Breast epithelium (tissue), 4 donors: ENCODE measurements around the gene FSD2. TPM values are rescaled to one million over a fixed set of nuclear protein-coding genes. Genes with fewer than 3 reads are reported as not detected.
"Not testable (repeated sequence)": the region's sequence is repeated elsewhere in the genome, so short reads cannot be mapped to it uniquely, and the experiment has no call there.

ENCODE experiments used
- DNase-seq, 2 donors: peaks; one replicate each; pipeline ENCODE4 v3.0.0-alpha.2; 2019; ENCODE audit warnings: low spot score in 2 of 2
- H3K27ac ChIP-seq, 2 donors: fragments of 200-600 bp; sonication (generic) in 1 of 2; one replicate each; pipeline ENCODE4 v1.5.1; 2016 to 2019; ENCODE audit warnings: mild to moderate bottlenecking in 1 of 2
- H3K27me3 ChIP-seq, 2 donors: fragments of 200-600 bp; sonication (generic) in 1 of 2; one replicate each; pipeline versions ENCODE4 v1.5.1 to v1.6.0; 2017 to 2019; ENCODE audit warnings: control low read depth in 1 of 2, mild to moderate bottlenecking in 1 of 2
- H3K36me3 ChIP-seq: fragments of 200-600 bp; one replicate; pipeline ENCODE4 v1.5.1; 2019
- H3K4me1 ChIP-seq, 2 donors: fragments of 200-600 bp; sonication (generic); one replicate each; pipeline ENCODE4 v1.5.1; 2016 to 2019; ENCODE audit warnings: control low read depth in 1 of 2
- H3K4me3 ChIP-seq, 3 donors: fragments of 200-600 bp; sonication (generic); 1 replicate in 2 of 3; 2 replicates in 1 of 3; pipeline ENCODE4 v1.5.1; 2016 to 2019; ENCODE audit warnings: mild to moderate bottlenecking in 3 of 3, moderate library complexity in 2 of 3
- H3K9me3 ChIP-seq, 2 donors: fragments of 200-600 bp; sonication (generic) in 1 of 2; one replicate each; pipeline ENCODE4 v1.5.1; 2016 to 2019; ENCODE audit warnings: control low read depth in 1 of 2
- POLR2A ChIP-seq: fragments of 450-650 bp; IDR thresholded peaks from one replicate; pipeline ENCODE4 v1.6.1; 2016; ENCODE audit warnings: antibody characterized with exemption, mild to moderate bottlenecking, moderate library complexity
- POLR2AphosphoS5 ChIP-seq, 3 donors: sonication (generic); formaldehyde crosslinking; IDR thresholded peaks; one replicate each; pipeline ENCODE4 v1.6.1; 2017; ENCODE audit warnings: antibody characterized with exemption in 3 of 3
- intact Hi-C: fragments of 100-400 bp; cut with DNase I; formaldehyde crosslinking; loops from one replicate; pipeline ENCODE4 v1.15.1; 2023; ENCODE audit warnings: low total_unique reads
- total RNA-seq, 3 donors: library from RNA; depleted of rRNA; stranded (reverse); fragments of >200 nt; gene quantifications; one replicate each; pipeline ENCODE4 v1.1.0, GENCODE V29; 2016
- TF ChIP-seq, protein P1 (sequence below), 3 donors: fragments of 450-650 bp; IDR thresholded peaks; one replicate each; pipeline ENCODE4 v1.5.1; 2016 to 2017; ENCODE audit warnings: antibody characterized with exemption in 3 of 3, mild to moderate bottlenecking in 3 of 3, moderate library complexity in 3 of 3

Gene FSD2
- total RNA-seq, 3 donors from 2014 or later, result under 0.01 to 1.6 TPM; not detected in 1

GRCh38 chr15:82767163-82767829 is 38.6 kb downstream of the FSD2 start:
- TF ChIP-seq, protein P1, sequence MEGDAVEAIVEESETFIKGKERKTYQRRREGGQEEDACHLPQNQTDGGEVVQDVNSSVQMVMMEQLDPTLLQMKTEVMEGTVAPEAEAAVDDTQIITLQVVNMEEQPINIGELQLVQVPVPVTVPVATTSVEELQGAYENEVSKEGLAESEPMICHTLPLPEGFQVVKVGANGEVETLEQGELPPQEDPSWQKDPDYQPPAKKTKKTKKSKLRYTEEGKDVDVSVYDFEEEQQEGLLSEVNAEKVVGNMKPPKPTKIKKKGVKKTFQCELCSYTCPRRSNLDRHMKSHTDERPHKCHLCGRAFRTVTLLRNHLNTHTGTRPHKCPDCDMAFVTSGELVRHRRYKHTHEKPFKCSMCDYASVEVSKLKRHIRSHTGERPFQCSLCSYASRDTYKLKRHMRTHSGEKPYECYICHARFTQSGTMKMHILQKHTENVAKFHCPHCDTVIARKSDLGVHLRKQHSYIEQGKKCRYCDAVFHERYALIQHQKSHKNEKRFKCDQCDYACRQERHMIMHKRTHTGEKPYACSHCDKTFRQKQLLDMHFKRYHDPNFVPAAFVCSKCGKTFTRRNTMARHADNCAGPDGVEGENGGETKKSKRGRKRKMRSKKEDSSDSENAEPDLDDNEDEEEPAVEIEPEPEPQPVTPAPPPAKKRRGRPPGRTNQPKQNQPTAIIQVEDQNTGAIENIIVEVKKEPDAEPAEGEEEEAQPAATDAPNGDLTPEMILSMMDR (IDR thresholded peaks at IDR 0.05), result no peak
- TF ChIP-seq POLR2A (no peak), POLR2AphosphoS5 (IDR thresholded peaks at IDR 0.05) (no peak)
- intact Hi-C loops, result no loop called here
- H3K4me1 ChIP-seq, result no peaks in the 10 kb centered on the region

GRCh38 chr15:82766201-82766600 is 39.7 kb downstream of the FSD2 start:
- H3K4me3 ChIP-seq, DNase-seq, H3K27ac ChIP-seq, H3K4me1 ChIP-seq, H3K27me3 ChIP-seq, intact Hi-C loops, H3K9me3 ChIP-seq, H3K36me3 ChIP-seq: not testable (repeated sequence)

More at GRCh38 chr15:82767163-82767829, 38.6 kb downstream of the FSD2 start:
- Histone ChIP-seq H3K27ac (no peak overlapping the region), H3K4me3 (no peak overlapping the region), H3K9me3 (no peaks in the 10 kb centered on the region), H3K27me3 (no peaks in the 10 kb centered on the region), H3K36me3 (no peaks in the 10 kb centered on the region)
- DNase-seq, result no peak

DNA sequence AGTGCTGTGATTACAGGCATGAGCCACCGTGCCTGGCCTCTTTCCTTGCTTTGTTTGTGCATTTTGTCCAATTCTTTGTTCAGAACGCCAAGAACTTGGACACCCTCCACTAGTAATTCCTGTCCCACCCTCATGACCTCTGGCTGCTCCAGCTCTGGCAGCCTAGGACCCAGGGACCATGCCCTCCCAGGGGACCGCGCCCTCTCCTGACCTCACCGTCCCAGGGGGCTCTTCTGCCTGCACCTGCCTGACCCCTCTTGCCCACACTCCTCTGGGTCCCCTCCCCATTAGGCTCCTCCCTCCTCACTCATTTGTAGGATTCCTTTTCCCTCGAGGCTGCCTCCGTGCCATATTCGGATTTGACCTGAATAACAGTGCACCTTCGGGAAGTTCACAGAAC is 41.1 kb downstream of the FSD2 start:
- no peak for DNase-seq
- Histone ChIP-seq H3K4me3 (no peak overlapping the region), H3K4me1 (no peaks in the 10 kb centered on the region), H3K36me3 (no peaks in the 10 kb centered on the region), H3K27me3 (no peaks in the 10 kb centered on the region), H3K27ac (no peak overlapping the region), H3K9me3 (no peaks in the 10 kb centered on the region)
- TF ChIP-seq POLR2A, result no peak
- no peak for TF ChIP-seq POLR2AphosphoS5 (IDR thresholded peaks at IDR 0.05)
- intact Hi-C loops, result no loop called here

DNA sequence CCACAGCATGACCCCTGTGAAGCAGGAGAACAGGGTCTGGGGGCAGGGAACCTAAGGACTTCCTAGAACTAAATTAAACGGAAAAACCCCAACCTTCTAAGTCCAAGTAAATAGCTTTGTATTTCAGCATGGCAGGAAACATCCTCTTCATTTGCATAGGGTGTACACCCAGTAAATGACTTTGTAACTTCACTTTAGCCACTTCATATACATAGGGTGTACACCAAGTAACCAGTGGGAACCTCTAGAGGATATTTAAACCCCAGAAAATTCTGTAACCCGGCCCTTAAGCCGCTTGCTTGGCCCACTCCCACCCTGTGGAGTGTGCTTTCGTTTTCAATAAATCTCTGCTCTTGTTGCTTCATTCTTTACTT is 41.8 kb downstream of the FSD2 start:
- no peaks in the 10 kb centered on the region for H3K9me3 ChIP-seq
- no peaks in the 10 kb centered on the region for H3K27me3 ChIP-seq
- no peak for DNase-seq
- no peak overlapping the region for H3K4me3 ChIP-seq
- intact Hi-C loops, result no loop called here
- H3K36me3 ChIP-seq, result no peaks in the 10 kb centered on the region
- no peak overlapping the region for H3K27ac ChIP-seq
- TF ChIP-seq POLR2A (no peak), POLR2AphosphoS5 (IDR thresholded peaks at IDR 0.05) (no peak)
- TF ChIP-seq, protein P1 (IDR thresholded peaks at IDR 0.05), result no peak
- H3K4me1 ChIP-seq, result no peaks in the 10 kb centered on the region

DNA sequence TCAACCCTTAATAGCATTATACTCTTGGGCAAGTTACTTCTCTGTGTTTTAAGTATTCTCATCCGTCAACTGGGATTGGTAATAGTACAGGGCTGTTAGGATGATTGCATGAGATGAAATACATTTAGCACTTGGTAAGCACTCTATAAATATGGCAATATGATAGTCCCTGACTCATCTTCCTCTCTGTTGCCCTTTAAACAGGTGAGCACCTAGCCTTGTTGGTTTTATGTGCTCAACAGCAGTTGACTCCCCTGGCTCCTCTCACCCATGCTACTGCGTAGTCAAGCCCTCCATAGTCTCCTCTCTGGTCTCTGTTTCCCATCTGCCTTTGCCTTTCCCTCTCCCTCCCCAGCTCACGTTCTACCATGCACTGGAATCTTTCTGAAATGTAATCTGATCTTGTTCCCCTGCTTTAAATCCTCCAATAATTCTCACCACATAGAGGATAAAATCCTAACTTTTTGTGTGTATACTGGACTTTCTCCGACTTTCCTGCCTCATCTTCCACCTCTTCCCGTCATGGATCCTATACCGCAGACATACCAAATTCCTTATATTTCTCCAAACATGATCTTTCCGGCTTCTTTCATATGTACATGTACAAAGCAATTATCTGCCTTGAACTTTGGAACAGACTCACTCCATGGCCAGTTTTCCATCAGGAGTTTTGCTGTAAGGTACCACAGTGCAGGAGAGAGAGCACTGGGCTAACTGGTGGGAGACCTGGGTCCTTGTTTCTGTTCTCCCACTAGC is 42.3 kb downstream of the FSD2 start:
- DNase-seq, result no peak
- H3K4me3 ChIP-seq, result no peak overlapping the region
- no peaks in the 10 kb centered on the region for H3K4me1 ChIP-seq
- TF ChIP-seq POLR2AphosphoS5 (IDR thresholded peaks at IDR 0.05) (no peak), POLR2A (no peak)
- TF ChIP-seq, protein P1 (IDR thresholded peaks at IDR 0.05), result no peak
- H3K27ac ChIP-seq, result no peak overlapping the region
- H3K27me3 ChIP-seq, result no peaks in the 10 kb centered on the region
- no peaks in the 10 kb centered on the region for H3K9me3 ChIP-seq
- no peaks in the 10 kb centered on the region for H3K36me3 ChIP-seq
- intact Hi-C loops, result no loop called here

GRCh38 chr15:82751308-82751707 is 54.6 kb downstream of the FSD2 start:
- no peaks in the 10 kb centered on the region for H3K27me3 ChIP-seq
- intact Hi-C loops, result no loop called here
- H3K4me1 ChIP-seq, result peaks cover 0 to 12% of the 10 kb centered on the region in 2 donors
- H3K4me3 ChIP-seq, result peak overlapping the region; percentile 68 to 85 (median 84)
- H3K27ac ChIP-seq, result no peak overlapping the region
- DNase-seq, result no peak
- TF ChIP-seq, protein P1 (IDR thresholded peaks at IDR 0.05), result no peak
- TF ChIP-seq POLR2A, result no peak
- TF ChIP-seq POLR2AphosphoS5 (IDR thresholded peaks at IDR 0.05), result no peak
- no peaks in the 10 kb centered on the region for H3K36me3 ChIP-seq
- no peaks in the 10 kb centered on the region for H3K9me3 ChIP-seq
